GM12891 (cell line): Measurements from ENCODE around the gene LZTFL1.

ENCODE experiments used
- POLR2A ChIP-seq: IDR thresholded peaks from 2 replicates; pipeline ENCODE4 v1.6.1; 2011; ENCODE audit warnings: low read depth, low read length, control low read depth
- POLR2AphosphoS5 ChIP-seq: IDR thresholded peaks from 2 replicates; pipeline ENCODE4 v1.6.1; 2011; ENCODE audit warnings: low read depth, low read length, control low read depth
- POU2F2 ChIP-seq: IDR thresholded peaks from 2 replicates; pipeline ENCODE4 v1.6.1; 2011; ENCODE audit warnings: low read depth, mild to moderate bottlenecking, control low read depth, low read length, moderate library complexity
- TAF1 ChIP-seq: IDR thresholded peaks from 2 replicates; pipeline ENCODE4 v1.6.1; 2011; ENCODE audit warnings: low read depth, low read length, control low read depth

DNA sequence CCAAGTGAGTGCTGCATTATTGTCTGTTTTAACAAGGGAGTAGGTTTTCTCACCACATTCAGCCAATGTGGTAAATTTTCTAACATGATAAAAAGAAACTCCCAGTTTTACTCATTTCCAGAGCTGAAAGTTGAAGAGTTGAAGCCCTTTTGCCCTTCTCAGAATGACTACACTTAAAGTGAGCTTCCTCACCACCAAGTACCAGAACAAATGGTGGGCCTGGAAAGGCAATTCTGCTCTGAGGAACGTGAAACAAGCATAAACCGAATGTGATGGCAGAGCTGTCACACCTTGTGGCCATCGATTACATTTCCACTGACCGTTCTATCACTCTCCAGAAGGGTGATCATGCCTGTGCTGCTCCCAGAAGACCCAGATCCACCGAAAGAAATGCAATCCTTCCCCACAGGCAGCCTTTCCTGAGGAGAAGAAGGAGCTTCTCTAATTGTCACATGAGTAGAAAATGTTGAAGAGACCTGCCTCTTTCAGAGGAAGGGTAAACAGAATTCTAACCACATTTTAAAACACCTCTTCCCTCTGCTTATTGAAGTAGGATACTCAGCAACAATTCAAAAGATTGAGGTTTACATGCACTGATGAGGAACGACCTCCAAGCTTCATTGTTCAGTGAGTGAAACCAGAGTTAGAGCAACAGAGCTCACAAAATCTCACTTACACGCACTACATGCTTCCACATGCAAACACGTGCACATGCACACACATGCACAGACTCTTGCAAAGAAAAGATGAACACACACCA, 23.0 kb upstream of the LZTFL1 start:
- TF ChIP-seq POLR2A, result no peak; the same call in 1 of the 2 replicates
- no peak for TF ChIP-seq TAF1
- TF ChIP-seq POLR2AphosphoS5, result no peak
- TF ChIP-seq POU2F2, result peak; percentile 88; the same call in 1 of the 2 replicates
